HEK293 (cell line): ENCODE measurements around the gene SVIL.

Experiments used
- GLI4 ChIP-seq: fragments of 450-650 bp; formaldehyde crosslinking; IDR thresholded peaks from 2 replicates; pipeline ENCODE4 v1.5.1; 2016; ENCODE audit warnings: missing biosample characterization, missing genetic modification characterization
- PRDM1 ChIP-seq: fragments of 450-650 bp; formaldehyde crosslinking; IDR thresholded peaks from 2 replicates; pipeline ENCODE4; 2016; ENCODE audit warnings: missing biosample characterization, missing genetic modification characterization
- TSHZ1 ChIP-seq: fragments of 450-650 bp; formaldehyde crosslinking; IDR thresholded peaks from 2 replicates; pipeline ENCODE4 v1.5.1; 2016; ENCODE audit warnings: missing biosample characterization, missing genetic modification characterization, borderline replicate concordance
- YY1 ChIP-seq: fragments of 450-650 bp; formaldehyde crosslinking; IDR thresholded peaks from 2 replicates; pipeline ENCODE4 v1.5.1; 2018; ENCODE audit warnings: missing biosample characterization, missing genetic modification characterization
- ZFP37 ChIP-seq: fragments of 450-650 bp; formaldehyde crosslinking; IDR thresholded peaks from 2 replicates; pipeline ENCODE4 v1.5.1; 2016; ENCODE audit warnings: missing biosample characterization, missing genetic modification characterization
- TF ChIP-seq, protein P1 (sequence below): fragments of 450-650 bp; formaldehyde crosslinking; IDR thresholded peaks from 2 replicates; pipeline ENCODE4 v1.5.1; 2016; ENCODE audit warnings: missing biosample characterization, missing genetic modification characterization

DNA sequence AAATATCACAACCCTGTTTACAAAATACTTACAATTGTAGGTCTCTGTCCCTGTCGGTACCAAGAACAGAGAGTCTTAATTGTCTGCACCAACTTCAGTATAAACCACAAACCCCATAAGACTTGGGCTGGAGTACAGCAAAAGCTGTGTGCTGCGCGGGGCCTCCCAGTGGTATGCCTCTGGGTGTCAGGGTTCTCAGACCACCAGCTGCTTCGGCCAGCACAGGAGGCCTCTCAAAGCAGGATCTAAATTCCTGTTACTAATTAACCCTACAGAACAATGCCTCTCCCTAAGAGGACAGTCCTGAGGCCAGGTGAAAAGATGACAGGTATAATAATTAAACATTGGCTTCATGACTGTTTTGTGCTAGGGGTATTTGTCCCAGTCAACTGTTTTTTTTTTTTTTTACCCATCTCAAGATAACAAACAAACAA lies 957 bp upstream of the SVIL start:
- TF ChIP-seq, protein P1, sequence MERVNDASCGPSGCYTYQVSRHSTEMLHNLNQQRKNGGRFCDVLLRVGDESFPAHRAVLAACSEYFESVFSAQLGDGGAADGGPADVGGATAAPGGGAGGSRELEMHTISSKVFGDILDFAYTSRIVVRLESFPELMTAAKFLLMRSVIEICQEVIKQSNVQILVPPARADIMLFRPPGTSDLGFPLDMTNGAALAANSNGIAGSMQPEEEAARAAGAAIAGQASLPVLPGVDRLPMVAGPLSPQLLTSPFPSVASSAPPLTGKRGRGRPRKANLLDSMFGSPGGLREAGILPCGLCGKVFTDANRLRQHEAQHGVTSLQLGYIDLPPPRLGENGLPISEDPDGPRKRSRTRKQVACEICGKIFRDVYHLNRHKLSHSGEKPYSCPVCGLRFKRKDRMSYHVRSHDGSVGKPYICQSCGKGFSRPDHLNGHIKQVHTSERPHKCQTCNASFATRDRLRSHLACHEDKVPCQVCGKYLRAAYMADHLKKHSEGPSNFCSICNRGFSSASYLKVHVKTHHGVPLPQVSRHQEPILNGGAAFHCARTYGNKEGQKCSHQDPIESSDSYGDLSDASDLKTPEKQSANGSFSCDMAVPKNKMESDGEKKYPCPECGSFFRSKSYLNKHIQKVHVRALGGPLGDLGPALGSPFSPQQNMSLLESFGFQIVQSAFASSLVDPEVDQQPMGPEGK (tag by site-specific recombination): no peak
- TF ChIP-seq GLI4 (tag by site-specific recombination) (no peak), ZFP37 (no peak), PRDM1 (tag by site-specific recombination) (no peak), TSHZ1 (no peak), YY1 (no peak)
